ENCODE data around the gene CHIA.

DNA sequence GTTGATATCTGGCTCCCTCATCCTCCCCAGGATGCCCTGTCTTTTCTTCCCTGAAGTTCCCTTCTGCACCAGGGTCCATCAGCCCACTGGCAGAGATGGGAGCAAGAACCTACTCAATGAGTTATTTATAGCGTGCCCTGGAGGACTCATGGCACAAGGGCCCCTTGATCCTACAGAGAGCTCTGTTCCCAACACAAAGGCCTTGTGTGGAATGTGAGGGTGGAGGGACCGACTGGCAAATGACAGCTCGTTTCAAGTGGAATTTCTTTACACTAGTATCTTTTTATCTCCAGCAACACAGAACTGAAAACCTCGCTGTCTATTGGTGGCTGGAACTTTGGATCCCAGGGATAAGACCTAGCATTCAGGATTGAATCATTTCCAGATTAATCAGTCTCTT is 40.7 kb upstream of the CHIA start:
- TF ChIP-seq, protein P1, sequence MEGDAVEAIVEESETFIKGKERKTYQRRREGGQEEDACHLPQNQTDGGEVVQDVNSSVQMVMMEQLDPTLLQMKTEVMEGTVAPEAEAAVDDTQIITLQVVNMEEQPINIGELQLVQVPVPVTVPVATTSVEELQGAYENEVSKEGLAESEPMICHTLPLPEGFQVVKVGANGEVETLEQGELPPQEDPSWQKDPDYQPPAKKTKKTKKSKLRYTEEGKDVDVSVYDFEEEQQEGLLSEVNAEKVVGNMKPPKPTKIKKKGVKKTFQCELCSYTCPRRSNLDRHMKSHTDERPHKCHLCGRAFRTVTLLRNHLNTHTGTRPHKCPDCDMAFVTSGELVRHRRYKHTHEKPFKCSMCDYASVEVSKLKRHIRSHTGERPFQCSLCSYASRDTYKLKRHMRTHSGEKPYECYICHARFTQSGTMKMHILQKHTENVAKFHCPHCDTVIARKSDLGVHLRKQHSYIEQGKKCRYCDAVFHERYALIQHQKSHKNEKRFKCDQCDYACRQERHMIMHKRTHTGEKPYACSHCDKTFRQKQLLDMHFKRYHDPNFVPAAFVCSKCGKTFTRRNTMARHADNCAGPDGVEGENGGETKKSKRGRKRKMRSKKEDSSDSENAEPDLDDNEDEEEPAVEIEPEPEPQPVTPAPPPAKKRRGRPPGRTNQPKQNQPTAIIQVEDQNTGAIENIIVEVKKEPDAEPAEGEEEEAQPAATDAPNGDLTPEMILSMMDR (IDR thresholded peaks at IDR 0.05; ENCODE audit: borderline replicate concordance, extremely low read depth, low read length, poor library complexity, severe bottlenecking), result no peak
- TF ChIP-seq EZH2 (IDR thresholded peaks at IDR 0.05; ENCODE audit: borderline replicate concordance, low read depth, low read length, severe bottlenecking), result no peak
